LHCN-M2 (cell line): ENCODE data around the gene DFFB. TPM values are rescaled to one million over a fixed set of nuclear protein-coding genes. Genes with fewer than 3 reads are reported as not detected.

Experiments
- DNase-seq: peaks from one replicate; pipeline ENCODE4 v3.0.0-alpha.2; 2012; ENCODE audit warnings: low read depth
- total RNA-seq: library from RNA; depleted of rRNA; stranded (reverse); fragments of >200 nt; gene quantifications from 2 replicates; pipeline ENCODE4 v1.2.3, GENCODE V29; 2014

DFFB gene
- total RNA-seq, 1 experiment from 2014 or later, result 6.6 TPM

- no peak for DNase-seq
Measured at GRCh38 chr1:3828391-3828790, 28.9 kb upstream of the DFFB start.

DNA sequence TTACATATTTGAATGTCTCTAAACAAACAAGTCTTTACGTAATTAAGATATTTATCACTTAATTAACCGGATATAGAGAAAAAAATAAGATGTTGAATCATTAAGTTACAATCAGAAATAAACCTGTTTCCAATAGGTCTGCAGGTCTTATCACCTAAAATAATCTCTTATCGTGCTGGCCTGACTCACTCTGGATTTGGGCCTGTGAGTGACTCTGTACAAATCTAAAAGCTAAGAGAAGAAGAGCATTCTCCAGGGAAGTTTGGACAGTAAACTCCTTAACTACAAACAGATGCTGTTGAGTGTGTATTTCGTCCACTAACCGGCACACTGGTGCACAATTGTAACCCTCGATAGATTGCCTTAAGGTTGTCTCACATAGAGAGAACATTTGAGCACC is 25.6 kb upstream of the DFFB start:
- DNase-seq, result no peak

GRCh38 chr1:3834701-3835100 is 22.6 kb upstream of the DFFB start:
- DNase-seq, result no peak

GRCh38 chr1:3836421-3836820 is 20.9 kb upstream of the DFFB start:
- DNase-seq, result no peak

GRCh38 chr1:3837200-3837599 is 20.1 kb upstream of the DFFB start:
- DNase-seq, result no peak

DNA sequence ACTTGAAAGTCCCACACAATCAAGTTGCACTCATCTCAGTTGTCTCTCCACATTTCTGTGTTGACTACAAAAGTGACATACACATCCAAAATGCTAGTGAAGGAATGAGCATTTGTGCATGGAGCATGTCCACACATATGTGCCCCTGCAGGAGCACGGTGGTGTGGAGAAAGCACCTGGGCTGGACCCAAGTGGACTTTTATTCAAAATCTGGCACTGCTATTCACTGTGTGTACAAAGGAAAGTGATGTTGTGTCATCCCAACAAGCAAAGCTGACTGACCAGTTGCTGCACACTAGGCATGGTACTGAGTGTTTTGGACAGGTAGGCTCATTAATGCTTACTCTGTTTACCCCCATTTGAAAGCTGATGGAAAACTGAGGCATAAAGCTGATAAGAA is 19.6 kb upstream of the DFFB start:
- no peak for DNase-seq

DNA sequence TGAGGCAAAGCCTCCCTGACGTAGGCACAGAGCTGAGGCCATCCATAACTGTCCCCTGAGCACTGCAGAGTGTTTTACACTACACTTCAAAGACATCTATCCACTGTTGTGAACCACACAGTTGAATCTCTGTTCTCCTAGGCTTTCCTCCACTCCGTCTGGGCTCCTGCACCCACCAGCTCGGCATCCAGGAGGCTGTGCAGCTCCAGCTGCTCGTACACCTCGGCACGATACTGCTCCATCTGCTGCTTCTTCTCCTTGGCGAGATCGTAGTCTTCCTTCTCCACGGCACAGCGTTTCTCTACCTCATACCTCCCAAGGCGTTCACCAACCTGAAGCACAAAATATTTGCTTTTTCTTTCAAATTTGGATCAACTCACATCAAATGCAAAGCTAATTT is 18.5 kb upstream of the DFFB start:
- no peak for DNase-seq

DNA sequence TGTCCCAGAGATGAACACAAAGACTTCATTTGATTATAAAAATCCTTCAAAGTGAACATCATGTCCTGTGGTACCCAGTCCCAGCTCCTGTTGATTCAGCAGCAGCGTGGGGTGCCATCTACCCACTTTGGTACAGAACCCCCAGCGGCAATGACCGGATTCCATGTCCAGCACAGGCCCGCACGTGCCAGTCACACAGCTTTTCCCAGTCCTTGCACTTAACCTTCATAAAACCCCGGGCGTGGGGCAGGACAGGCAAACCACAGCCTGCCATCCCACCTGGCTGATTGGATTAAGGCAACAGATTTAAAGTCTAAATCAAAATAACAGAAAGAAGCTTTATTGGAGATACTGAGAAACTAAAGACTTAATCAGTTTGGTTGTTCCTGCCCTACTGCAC is 15.8 kb upstream of the DFFB start:
- no peak for DNase-seq

DNA sequence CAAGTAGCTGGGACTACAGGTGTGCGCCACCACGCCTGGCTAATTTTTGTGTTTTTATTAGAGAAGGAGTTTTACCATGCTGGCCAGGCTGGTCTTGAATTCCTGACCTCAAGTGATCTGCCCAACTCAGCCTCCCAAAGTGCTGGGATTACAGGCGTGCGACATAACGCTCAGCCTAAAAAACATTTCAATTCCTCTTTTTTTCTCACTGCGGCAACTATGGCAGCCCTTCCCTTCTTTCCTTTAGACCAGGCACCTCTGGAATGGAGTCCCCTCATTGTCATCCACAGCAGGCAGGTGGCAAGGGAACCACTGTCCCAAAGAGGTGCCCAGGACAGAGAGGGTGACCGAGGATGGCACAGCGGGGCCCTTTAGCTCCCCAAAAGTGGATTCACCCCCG is 14.4 kb upstream of the DFFB start:
- DNase-seq, result no peak

GRCh38 chr1:3846541-3846940 is 10.7 kb upstream of the DFFB start:
- no peak for DNase-seq

DNA sequence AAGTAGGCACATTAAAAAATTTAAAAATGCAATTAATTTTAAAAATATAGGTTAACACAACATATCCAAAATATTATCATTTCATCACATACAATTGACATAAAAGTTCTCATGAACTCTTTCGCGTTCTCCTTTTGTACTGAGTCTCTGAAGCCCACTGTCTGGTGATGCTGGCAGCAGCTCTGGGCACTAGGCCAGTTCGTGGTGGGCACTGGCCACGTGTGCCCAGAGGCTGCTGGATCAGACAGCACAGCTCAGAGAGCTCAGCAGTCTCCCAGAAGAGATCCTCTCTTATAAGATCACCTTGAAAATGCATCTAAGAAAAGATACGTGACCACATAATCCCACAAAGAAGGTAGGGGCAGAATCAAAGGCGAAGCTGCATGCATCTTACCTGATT is 10.2 kb upstream of the DFFB start:
- no peak for DNase-seq

DNA sequence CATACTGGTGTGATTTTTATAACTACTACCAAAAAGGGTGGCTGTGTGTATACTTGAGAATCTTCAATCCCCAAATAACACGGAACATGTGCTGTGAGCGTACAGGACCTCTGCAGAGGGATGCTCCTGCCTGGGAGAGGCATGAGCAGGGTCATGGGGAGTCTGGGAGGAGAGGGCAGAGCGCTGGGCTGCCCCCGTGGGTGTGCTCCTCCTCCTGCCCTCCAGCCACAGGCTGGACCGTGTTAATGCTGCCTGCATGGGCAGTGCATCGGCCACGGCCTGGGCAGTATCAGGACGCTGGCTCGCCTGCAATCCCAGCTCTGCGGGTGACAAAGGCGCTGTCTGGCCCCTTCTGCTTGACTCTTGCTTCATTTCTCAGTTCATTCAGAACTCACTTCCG is 6.4 kb upstream of the DFFB start:
- no peak for DNase-seq

GRCh38 chr1:3851292-3851691 is 6.0 kb upstream of the DFFB start:
- DNase-seq, result no peak

DNA sequence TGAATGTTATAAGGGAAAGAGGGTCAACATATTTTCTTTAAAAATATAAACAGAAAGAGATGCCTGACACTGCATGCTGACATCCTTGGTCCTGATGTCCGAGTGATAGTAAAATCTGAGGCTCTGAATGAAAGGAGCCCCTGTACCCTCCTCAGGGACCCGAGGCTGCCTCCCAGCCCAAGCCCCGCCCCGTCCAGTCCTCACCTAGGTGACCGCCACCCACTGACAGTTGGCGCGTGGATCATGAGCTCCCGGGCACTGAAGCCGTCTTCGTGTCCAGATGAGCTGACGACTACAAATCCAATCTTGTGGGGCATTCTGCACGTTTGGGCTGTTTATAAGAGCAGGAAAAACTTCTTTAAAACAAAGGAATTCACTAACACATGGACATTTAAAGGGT is 5.2 kb upstream of the DFFB start:
- DNase-seq, result no peak

- DNase-seq, result no peak
Measured at GRCh38 chr1:3852711-3853485, 4.4 kb upstream of the DFFB start.

GRCh38 chr1:3857791-3858129 is 484 bp downstream of the DFFB start:
- DNase-seq, result no peak

GRCh38 chr1:3858231-3858981 is 1.1 kb downstream of the DFFB start:
- DNase-seq, result peak; percentile 15

DNA sequence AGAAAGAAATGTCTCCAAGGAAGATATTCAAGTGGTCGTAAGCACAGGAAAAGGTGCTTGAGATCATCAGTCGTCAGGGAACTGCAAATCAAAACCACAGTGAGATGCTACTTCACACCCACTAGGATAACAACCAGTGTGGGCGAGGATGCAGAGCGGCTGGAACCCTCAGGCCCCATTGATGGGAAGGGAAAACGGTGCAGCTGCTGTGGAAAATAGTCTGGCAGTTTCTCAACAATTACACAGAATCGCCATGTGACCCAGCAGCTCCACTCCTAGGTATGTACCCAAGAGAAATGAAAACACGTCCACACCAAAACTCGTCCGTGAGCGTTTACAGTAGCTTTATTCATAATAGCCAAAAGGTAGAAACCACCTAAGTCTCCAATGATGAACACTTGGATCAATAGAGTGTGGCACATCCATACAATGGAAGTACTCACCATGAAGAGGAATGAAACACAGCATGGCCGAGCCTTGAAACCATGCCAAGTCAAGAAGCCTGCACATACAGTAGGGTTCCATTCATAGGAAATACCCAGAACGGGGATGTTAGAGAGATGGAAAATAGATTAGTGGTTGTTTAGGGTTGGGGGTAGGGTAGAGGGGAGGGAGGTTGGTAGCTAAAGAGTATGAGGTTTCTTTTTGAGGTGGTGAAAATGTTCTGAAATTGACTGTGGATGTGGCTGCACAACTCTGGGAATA is 6.1 kb downstream of the DFFB start:
- DNase-seq, result peak; percentile 45

- DNase-seq, result no peak
Measured at GRCh38 chr1:3864884-3865283, 7.6 kb downstream of the DFFB start.

DNA sequence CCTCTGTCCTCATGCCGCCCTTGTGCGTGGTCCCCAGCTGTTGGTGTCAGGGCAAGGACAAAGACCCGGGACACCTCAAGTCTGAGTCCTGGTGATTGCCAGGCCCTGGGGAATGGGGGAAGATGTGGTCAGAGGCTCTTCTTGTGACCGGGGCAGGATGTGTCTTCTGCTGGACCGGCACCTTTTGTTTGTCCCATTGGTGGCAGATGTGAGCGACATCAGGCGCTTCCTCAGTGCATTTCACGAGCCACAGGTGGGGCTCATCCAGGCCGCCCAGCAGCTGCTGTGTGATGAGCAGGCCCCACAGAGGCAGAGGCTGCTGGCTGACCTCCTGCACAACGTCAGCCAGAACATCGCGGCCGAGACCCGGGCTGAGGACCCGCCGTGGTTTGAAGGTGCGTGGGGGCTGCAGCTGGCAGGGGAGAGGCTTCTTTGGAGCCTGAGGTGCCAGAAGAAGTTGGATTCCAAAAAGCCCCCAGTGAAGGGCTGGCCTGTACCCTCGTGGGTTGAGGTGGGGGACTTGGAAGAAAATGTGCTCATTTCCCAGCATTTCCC is 8.4 kb downstream of the DFFB start:
- DNase-seq, result no peak

DNA sequence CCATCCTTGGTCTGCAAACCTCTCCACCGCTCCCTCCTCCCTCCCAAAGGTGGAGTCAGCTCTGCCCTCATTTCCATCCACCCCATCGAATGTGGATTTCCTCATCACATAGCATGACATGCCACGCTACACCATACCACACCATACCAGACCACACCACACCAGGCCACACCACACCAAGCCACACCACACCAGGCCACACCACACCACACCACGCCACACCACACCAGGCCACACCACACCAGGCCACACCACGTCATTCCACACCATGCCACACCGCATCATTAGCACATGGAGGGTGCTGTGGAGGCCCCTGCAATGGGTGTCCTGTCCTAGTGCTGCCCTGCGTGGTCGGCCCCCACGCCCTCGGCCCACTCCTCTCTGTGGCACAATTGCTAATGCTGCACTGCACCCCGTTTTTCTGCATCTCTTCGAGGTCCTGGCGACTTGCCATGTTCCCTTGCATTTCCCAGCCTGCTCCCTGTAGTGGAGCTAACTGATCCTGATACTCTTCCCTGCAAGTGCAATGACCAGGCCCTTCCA is 11.3 kb downstream of the DFFB start:
- no peak for DNase-seq

DNA sequence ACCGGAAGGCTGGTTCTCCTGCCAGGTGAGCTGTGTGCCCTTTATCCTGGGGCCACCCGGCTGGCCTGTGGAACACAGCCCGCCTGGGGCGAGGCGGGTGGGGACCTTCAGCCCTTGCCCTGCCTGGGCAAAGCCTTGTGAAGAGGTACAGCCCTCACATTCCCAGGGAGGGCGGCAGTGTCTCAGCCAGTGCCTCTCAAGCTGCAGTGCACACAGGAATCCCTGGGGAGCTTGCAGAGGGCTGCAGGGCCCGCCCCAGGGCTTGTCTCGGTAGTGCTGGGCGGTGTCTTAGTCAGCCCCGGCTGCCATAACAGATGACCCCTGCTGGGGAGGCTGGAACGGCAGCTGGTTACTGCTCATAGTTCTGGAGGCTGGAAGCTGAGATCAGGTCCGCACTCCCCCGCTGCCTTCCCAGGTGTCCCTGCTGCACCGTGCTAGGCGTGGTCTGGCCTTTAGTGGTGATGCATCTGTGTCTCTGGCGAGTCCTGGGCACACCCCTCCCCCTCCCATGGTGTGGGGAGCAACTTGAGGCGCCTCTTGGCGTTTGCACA is 12.6 kb downstream of the DFFB start:
- peak; percentile 37 for DNase-seq
